ENCODE measurements around the gene GDF11. TPM values are rescaled to one million over a fixed set of nuclear protein-coding genes. Genes with fewer than 3 reads are reported as not detected.

The GDF11 gene
- polyA plus RNA-seq, 2 of the 4 experiments (the other 2 are of a cell fraction), result 1.2 to 3.6 TPM

DNA sequence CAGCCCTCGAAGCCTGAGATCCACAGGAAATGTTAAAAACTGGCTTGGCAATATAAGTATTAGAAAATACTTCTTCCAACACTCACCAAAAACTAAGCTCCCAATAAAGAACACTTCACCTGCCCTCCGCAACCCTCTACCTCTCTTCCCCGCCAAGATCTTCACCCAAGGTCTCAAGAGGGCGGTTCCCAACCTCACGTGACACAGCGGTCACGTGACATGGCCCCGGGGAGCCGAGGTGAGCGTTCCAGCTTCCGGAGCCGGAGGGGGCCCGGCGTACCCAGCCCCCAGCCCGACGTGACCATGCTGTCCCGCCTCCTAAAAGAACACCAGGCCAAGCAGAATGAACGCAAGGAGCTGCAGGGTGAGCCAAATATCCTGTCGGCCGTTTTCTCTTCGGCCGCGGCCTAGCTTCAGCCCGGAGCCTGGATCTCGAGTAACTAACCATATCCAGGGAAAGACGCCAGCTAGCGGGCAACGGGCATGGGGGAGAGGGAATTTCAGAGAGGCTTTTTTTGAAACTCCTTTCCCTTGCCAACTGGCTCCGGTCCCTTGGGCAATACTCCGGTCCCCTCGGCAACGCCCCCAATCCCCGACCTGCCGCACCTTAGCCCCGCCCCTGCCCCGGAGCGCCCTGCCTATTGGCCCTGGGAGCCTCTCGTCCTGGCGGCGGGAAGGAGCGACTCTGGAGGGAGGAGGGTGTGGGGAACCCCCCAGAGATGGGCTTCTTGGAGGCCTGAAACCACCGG lies 26.9 kb upstream of the GDF11 start, which contains the start of gene BLOC1S1:
BLOC1S1 (plus strand) TSS at position 214 of the 749 bp plus-strand sequence; CDS start at position 220, 6 bp downstream.
- DNase-seq (ENCODE audit: low read depth in 1 of 2, low spot score in 1 of 2) (peak; percentile 95 to 98), FAIRE-seq (peak; percentile 70), ATAC-seq (peak; percentile 78 to 88)
- H3K4me3 ChIP-seq, result peak within 1 kb of the TSS; percentile 86
- CTCF ChIA-PET, result interaction anchor here (0.7 to 12.3 kb wide), 8 partner anchors 9 to 59 kb away, joined by 3 to 139 read pairs (median 14); partner anchors contain the start of genes GDF11 and ITGA7
- WGBS (ENCODE audit: missing lambda C conversion rate), result 4% methylated on average over 32 of the region's 42 CpGs
- H3K9me3 ChIP-seq, result no peaks in the 10 kb centered on the region
- peak within 1 kb of the TSS; percentile 96 to 97 for H3K27ac ChIP-seq
- peaks cover 47% of the 10 kb centered on the region for H3K4me1 ChIP-seq
- H3K4me2 ChIP-seq, result peak within 1 kb of the TSS; percentile 93
- POLR2A ChIA-PET, result interaction anchor here (0.7 to 1.5 kb wide), 7 partner anchors 9 to 114 kb away, joined by 4 to 10 read pairs (median 5); partner anchors contain the start of genes CD63, DNAJC14, ORMDL2 and SARNP
- no peak; the same call in 1 of the 2 replicates for TF ChIP-seq FOSB (CRISPR knock-in tag; IDR thresholded peaks at IDR 0.05)
- TF ChIP-seq, protein P1, sequence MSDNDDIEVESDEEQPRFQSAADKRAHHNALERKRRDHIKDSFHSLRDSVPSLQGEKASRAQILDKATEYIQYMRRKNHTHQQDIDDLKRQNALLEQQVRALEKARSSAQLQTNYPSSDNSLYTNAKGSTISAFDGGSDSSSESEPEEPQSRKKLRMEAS (IDR thresholded peaks at IDR 0.05), result peak; percentile 93
- TF ChIP-seq HEYL (CRISPR knock-in tag; IDR thresholded peaks at IDR 0.05), result 0 out of 2 replicates have a peak, but pooled peaks have one; percentile 47
- peak; percentile 37; the same call in 1 of the 2 replicates for TF ChIP-seq POLR2A (IDR thresholded peaks at IDR 0.05; ENCODE audit: low read length)
- TF ChIP-seq HOXB5 (CRISPR knock-in tag; IDR thresholded peaks at IDR 0.05), result peak; percentile 79; the same call in 1 of the 2 replicates
- TF ChIP-seq KDM5A (IDR thresholded peaks at IDR 0.05), result peak; percentile 86
- no peak for TF ChIP-seq NR3C1 (IDR thresholded peaks at IDR 0.05)
- TF ChIP-seq TP53 (CRISPR knock-in tag; IDR thresholded peaks at IDR 0.05), result 0 out of 2 replicates have a peak, but pooled peaks have one; percentile 58
- TF ChIP-seq FOSL2 (IDR thresholded peaks at IDR 0.05), result no peak
- TF ChIP-seq FOSL2 (CRISPR knock-in tag; IDR thresholded peaks at IDR 0.05), result peak; percentile 59
- peak; percentile 98 for TF ChIP-seq PHF8 (IDR thresholded peaks at IDR 0.05; ENCODE audit: borderline replicate concordance, low read depth)
- TF ChIP-seq ESRRA (IDR thresholded peaks at IDR 0.05; ENCODE audit: borderline replicate concordance, low read length), result 0 out of 2 replicates have a peak, but pooled peaks have one; percentile 6
- peak; percentile 54; the same call in 1 of the 2 replicates for TF ChIP-seq NPAS2 (CRISPR knock-in tag; IDR thresholded peaks at IDR 0.05; ENCODE audit: borderline replicate concordance)
- TF ChIP-seq, protein P2, sequence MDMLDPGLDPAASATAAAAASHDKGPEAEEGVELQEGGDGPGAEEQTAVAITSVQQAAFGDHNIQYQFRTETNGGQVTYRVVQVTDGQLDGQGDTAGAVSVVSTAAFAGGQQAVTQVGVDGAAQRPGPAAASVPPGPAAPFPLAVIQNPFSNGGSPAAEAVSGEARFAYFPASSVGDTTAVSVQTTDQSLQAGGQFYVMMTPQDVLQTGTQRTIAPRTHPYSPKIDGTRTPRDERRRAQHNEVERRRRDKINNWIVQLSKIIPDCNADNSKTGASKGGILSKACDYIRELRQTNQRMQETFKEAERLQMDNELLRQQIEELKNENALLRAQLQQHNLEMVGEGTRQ (IDR thresholded peaks at IDR 0.05), result peak; percentile 100
- TF ChIP-seq, protein P3, sequence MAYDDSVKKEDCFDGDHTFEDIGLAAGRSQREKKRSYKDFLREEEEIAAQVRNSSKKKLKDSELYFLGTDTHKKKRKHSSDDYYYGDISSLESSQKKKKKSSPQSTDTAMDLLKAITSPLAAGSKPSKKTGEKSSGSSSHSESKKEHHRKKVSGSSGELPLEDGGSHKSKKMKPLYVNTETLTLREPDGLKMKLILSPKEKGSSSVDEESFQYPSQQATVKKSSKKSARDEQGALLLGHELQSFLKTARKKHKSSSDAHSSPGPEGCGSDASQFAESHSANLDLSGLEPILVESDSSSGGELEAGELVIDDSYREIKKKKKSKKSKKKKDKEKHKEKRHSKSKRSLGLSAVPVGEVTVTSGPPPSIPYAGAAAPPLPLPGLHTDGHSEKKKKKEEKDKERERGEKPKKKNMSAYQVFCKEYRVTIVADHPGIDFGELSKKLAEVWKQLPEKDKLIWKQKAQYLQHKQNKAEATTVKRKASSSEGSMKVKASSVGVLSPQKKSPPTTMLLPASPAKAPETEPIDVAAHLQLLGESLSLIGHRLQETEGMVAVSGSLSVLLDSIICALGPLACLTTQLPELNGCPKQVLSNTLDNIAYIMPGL (CRISPR knock-in tag; IDR thresholded peaks at IDR 0.05; ENCODE audit: borderline replicate concordance), result peak; percentile 80; the same call in 1 of the 2 replicates
- peak; percentile 71 for TF ChIP-seq BHLHE40 (IDR thresholded peaks at IDR 0.05; ENCODE audit: low read depth, low read length)
- TF ChIP-seq FOXS1 (CRISPR knock-in tag; IDR thresholded peaks at IDR 0.05), result peak; percentile 85; the same call in 1 of the 2 replicates
- no peak for TF ChIP-seq SMC3 (IDR thresholded peaks at IDR 0.05)
- TF ChIP-seq ZFP36 (IDR thresholded peaks at IDR 0.05; ENCODE audit: borderline replicate concordance, partially characterized antibody), result peak; percentile 1
- TF ChIP-seq HOXB13 (CRISPR knock-in tag; IDR thresholded peaks at IDR 0.05; ENCODE audit: low read depth), result peak; percentile 43; the same call in 1 of the 2 replicates
- TF ChIP-seq, protein P4, sequence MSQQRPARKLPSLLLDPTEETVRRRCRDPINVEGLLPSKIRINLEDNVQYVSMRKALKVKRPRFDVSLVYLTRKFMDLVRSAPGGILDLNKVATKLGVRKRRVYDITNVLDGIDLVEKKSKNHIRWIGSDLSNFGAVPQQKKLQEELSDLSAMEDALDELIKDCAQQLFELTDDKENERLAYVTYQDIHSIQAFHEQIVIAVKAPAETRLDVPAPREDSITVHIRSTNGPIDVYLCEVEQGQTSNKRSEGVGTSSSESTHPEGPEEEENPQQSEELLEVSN (IDR thresholded peaks at IDR 0.05; ENCODE audit: borderline replicate concordance, low read depth), result peak; percentile 84; the same call in 1 of the 2 replicates
- TF ChIP-seq JUN (IDR thresholded peaks at IDR 0.05), result peak; percentile 58 to 77; a peak in 2 of 5 replicates
- peak; percentile 60; the same call in 1 of the 2 replicates for TF ChIP-seq ZSCAN20 (CRISPR knock-in tag; IDR thresholded peaks at IDR 0.05)
- TF ChIP-seq RCOR1 (IDR thresholded peaks at IDR 0.05; ENCODE audit: low read depth, low read length), result no peak
- TF ChIP-seq RARB (CRISPR knock-in tag; IDR thresholded peaks at IDR 0.05), result no peak
- TF ChIP-seq EHMT2 (IDR thresholded peaks at IDR 0.05; ENCODE audit: low read depth), result no peak
- TF ChIP-seq, protein P5, sequence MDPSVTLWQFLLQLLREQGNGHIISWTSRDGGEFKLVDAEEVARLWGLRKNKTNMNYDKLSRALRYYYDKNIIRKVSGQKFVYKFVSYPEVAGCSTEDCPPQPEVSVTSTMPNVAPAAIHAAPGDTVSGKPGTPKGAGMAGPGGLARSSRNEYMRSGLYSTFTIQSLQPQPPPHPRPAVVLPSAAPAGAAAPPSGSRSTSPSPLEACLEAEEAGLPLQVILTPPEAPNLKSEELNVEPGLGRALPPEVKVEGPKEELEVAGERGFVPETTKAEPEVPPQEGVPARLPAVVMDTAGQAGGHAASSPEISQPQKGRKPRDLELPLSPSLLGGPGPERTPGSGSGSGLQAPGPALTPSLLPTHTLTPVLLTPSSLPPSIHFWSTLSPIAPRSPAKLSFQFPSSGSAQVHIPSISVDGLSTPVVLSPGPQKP (IDR thresholded peaks at IDR 0.05; ENCODE audit: low read depth, low read length), result no peak
- TF ChIP-seq MAZ (IDR thresholded peaks at IDR 0.05; ENCODE audit: borderline replicate concordance, low read depth, low read length), result 0 out of 2 replicates have a peak, but pooled peaks have one; percentile 22
- TF ChIP-seq EHF (CRISPR knock-in tag; IDR thresholded peaks at IDR 0.05), result no peak
- TF ChIP-seq CEBPB (IDR thresholded peaks at IDR 0.05), result 0 out of 4 replicates have a peak, but pooled peaks of 1 of the 2 experiments have one; percentile 51
- TF ChIP-seq, protein P6, sequence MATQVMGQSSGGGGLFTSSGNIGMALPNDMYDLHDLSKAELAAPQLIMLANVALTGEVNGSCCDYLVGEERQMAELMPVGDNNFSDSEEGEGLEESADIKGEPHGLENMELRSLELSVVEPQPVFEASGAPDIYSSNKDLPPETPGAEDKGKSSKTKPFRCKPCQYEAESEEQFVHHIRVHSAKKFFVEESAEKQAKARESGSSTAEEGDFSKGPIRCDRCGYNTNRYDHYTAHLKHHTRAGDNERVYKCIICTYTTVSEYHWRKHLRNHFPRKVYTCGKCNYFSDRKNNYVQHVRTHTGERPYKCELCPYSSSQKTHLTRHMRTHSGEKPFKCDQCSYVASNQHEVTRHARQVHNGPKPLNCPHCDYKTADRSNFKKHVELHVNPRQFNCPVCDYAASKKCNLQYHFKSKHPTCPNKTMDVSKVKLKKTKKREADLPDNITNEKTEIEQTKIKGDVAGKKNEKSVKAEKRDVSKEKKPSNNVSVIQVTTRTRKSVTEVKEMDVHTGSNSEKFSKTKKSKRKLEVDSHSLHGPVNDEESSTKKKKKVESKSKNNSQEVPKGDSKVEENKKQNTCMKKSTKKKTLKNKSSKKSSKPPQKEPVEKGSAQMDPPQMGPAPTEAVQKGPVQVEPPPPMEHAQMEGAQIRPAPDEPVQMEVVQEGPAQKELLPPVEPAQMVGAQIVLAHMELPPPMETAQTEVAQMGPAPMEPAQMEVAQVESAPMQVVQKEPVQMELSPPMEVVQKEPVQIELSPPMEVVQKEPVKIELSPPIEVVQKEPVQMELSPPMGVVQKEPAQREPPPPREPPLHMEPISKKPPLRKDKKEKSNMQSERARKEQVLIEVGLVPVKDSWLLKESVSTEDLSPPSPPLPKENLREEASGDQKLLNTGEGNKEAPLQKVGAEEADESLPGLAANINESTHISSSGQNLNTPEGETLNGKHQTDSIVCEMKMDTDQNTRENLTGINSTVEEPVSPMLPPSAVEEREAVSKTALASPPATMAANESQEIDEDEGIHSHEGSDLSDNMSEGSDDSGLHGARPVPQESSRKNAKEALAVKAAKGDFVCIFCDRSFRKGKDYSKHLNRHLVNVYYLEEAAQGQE (IDR thresholded peaks at IDR 0.05), result 0 out of 2 replicates have a peak, but pooled peaks have one; percentile 39
